Upper lobe of left lung (tissue), 6 donors: ENCODE data around the gene MOB2. TPM values are rescaled to one million over a fixed set of nuclear protein-coding genes. Genes with fewer than 3 reads are reported as not detected.
A peak's percentile ranks its signal among the peaks of the same experiment; 100 is the strongest.

ENCODE experiments used
- ATAC-seq, 2 donors: fragments of 200-7000 bp; cut with Tn5 transposase; one replicate each; pipeline ENCODE4 v1.9.1; 2022; ENCODE audit warnings: mild to moderate bottlenecking in 2 of 2, moderate library complexity in 2 of 2; ENCODE audit not compliant: low FRiP score in 2 of 2
- DNase-seq, 2 donors: peaks; one replicate each; pipeline ENCODE4 v3.0.0-alpha.2; 2019 to 2020
- H3K27ac ChIP-seq, 4 donors: fragments of 200-600 bp; sonication (generic); one replicate each; pipeline ENCODE4 v1.5.1; 2016 to 2019
- H3K27me3 ChIP-seq, 4 donors: fragments of 200-600 bp; sonication (generic); one replicate each; pipeline ENCODE4 v1.5.1; 2017 to 2019
- H3K36me3 ChIP-seq, 4 donors: fragments of 200-600 bp; sonication (generic); one replicate each; pipeline ENCODE4 v1.5.1; 2016 to 2019
- H3K4me1 ChIP-seq, 4 donors: fragments of 200-600 bp; sonication (generic); one replicate each; pipeline ENCODE4 v1.5.1; 2018 to 2019
- H3K4me3 ChIP-seq, 4 donors: fragments of 200-600 bp; sonication (generic); one replicate each; pipeline ENCODE4 v1.5.1; 2017 to 2019; ENCODE audit warnings: mild to moderate bottlenecking in 2 of 4, moderate library complexity in 1 of 4
- H3K9me3 ChIP-seq, 4 donors: fragments of 200-600 bp; sonication (generic); one replicate each; pipeline ENCODE4 v1.5.1; 2018 to 2019
- CTCF ChIP-seq, 6 experiments: fragments of 450-650 bp in 4 of 6; fragments of 200-600 bp in 2 of 6; sonication (generic) in 2 of 6; IDR thresholded peaks; one replicate each; pipeline ENCODE4 v1.5.1; 2016 to 2019; ENCODE audit warnings: antibody characterized with exemption in 6 of 6
- EP300 ChIP-seq, 4 donors: sonication (generic); formaldehyde crosslinking; IDR thresholded peaks; one replicate each; pipeline ENCODE4 v1.5.1; 2017; ENCODE audit warnings: antibody characterized with exemption in 4 of 4, control low read depth in 2 of 4
- POLR2A ChIP-seq, 4 donors: fragments of 450-650 bp; IDR thresholded peaks; one replicate each; pipeline ENCODE4 v1.5.1; 2016 to 2017; ENCODE audit warnings: antibody characterized with exemption in 4 of 4, mild to moderate bottlenecking in 2 of 4
- POLR2AphosphoS5 ChIP-seq, 2 donors: sonication (generic); formaldehyde crosslinking; IDR thresholded peaks; one replicate each; pipeline ENCODE4 v1.5.1; 2017; ENCODE audit warnings: antibody characterized with exemption in 2 of 2
- WGBS, 2 donors: methylation state at CpG; one replicate each; pipeline ENCODE4 v1.1.5; 2017 to 2018; 5-methylcytosine and 5-hydroxymethylcytosine counted together
- total RNA-seq, 6 donors: library from RNA; depleted of rRNA in 4 of 6; stranded (reverse); fragments of >200 nt in 4 of 6; gene quantifications; one replicate each; pipeline versions ENCODE4 v1.1.0 to v1.2.1, GENCODE V29; 2016 to 2021
- donor health status: DM: no; HTN: no; CAD: no; lungs with moderate emphysema.
- donor health status: DM: no; HTN: yes; CAD: no; lungs with severe emphysema.

MOB2 gene
- total RNA-seq, 6 donors from 2014 or later = 34.7 to 72.3 (median 49.5) TPM

DNA sequence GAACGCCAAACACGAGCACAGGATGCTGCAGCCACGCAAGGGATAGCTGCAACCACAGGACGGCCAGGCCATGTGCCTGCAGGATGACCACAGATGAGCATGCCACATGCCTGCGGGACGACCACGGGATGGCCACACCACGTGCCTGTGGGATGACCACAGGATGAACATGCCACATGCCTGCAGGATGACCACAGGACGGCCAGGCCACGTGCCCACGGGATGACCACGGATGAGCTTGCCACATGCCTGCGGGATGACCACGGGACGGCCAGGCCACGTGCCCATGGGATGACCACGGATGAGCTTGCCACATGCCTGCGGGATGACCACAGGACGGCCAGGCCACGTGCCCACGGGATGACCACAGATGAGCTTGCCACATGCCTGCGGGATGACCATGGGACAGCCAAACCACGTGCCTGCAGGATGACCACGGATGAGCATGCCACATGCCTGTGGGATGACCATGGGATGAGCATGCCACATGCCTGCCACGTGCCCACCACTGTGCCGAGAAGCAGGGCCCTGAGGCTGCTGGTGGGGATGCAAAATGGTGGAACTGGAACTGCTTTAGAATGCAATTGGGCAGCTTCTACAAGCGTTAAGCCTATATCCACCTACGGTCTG, 12.8 kb upstream of the MOB2 start:
- TF ChIP-seq CTCF (IDR thresholded peaks at IDR 0.05) (no peak), EP300 (IDR thresholded peaks at IDR 0.05) (no peak), POLR2AphosphoS5 (IDR thresholded peaks at IDR 0.05) (no peak), POLR2A (IDR thresholded peaks at IDR 0.05) (no peak)
- Histone ChIP-seq H3K27me3 (no peaks in the 10 kb centered on the region), H3K4me1 (peaks cover 32 to 47% (median 35%) of the 10 kb centered on the region in 4 donors), H3K9me3 (no peaks in the 10 kb centered on the region), H3K4me3 (no peak overlapping the region), H3K36me3 (peaks cover 0 to 7% (median 1%) of the 10 kb centered on the region in 4 donors), H3K27ac (no peak overlapping the region)
- WGBS, 2 donors = 87 to 93% methylated on average over 20 to 27 of the region's 28 CpGs
- ATAC-seq (no peak), DNase-seq (peak in 1 of 2 donors; percentile 76)

GRCh38 chr11:1498262-1498661, 11.7 kb upstream of the MOB2 start:
- 94 to 95% methylated on average over 12 to 13 of the region's 13 CpGs for whole genome bisulfite sequencing, 2 donors
- H3K4me1 ChIP-seq = peaks cover 25 to 36% (median 28%) of the 10 kb centered on the region in 4 donors
- H3K9me3 ChIP-seq = no peaks in the 10 kb centered on the region
- TF ChIP-seq POLR2A (IDR thresholded peaks at IDR 0.05) (no peak), POLR2AphosphoS5 (IDR thresholded peaks at IDR 0.05) (no peak), EP300 (IDR thresholded peaks at IDR 0.05) (no peak), CTCF (IDR thresholded peaks at IDR 0.05) (no peak)
- H3K27ac ChIP-seq = no peak overlapping the region
- no peaks in the 10 kb centered on the region for H3K27me3 ChIP-seq
- H3K36me3 ChIP-seq = peaks cover 0 to 7% (median 1%) of the 10 kb centered on the region in 4 donors
- no peak for DNase-seq
- H3K4me3 ChIP-seq = no peak overlapping the region
- no peak for ATAC-seq

- peaks cover 0 to 7% (median 1%) of the 10 kb centered on the region in 4 donors for H3K36me3 ChIP-seq
- H3K27me3 ChIP-seq = no peaks in the 10 kb centered on the region
- H3K27ac ChIP-seq = peak overlapping the region in 1 of 4 donors; percentile 6
- TF ChIP-seq POLR2A (IDR thresholded peaks at IDR 0.05) (no peak), CTCF (IDR thresholded peaks at IDR 0.05) (no peak), EP300 (IDR thresholded peaks at IDR 0.05) (no peak), POLR2AphosphoS5 (IDR thresholded peaks at IDR 0.05) (no peak)
- H3K4me3 ChIP-seq = no peak overlapping the region
- H3K4me1 ChIP-seq = peaks cover 19 to 29% (median 26%) of the 10 kb centered on the region in 4 donors
- ATAC-seq (no peak), DNase-seq (no peak)
- H3K9me3 ChIP-seq = no peaks in the 10 kb centered on the region
- 74 to 75% methylated on average over 5 of the region's 5 CpGs for WGBS, 2 donors
Observed at GRCh38 chr11:1497600-1497999, 11.0 kb upstream of the MOB2 start.

DNA sequence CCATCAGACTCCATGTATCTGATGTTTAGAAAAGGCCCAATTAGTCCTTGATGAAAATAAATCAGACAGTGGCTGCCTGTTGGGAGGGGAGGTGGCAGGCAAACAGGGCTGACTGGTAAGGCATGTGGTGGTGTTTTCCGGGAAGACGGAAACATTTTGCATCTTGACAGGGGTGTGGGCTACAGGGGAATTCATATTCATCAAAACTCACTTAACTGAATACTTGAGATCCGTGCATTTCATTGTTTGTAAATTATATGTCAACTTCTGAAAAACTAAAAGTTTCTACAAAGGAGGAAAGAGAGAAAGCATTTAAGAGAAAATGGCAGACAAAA, 10.1 kb upstream of the MOB2 start:
- ATAC-seq (no peak), DNase-seq (no peak)
- Histone ChIP-seq H3K4me1 (peaks cover 17 to 26% (median 25%) of the 10 kb centered on the region in 4 donors), H3K4me3 (no peak overlapping the region), H3K27ac (no peak overlapping the region), H3K27me3 (no peaks in the 10 kb centered on the region), H3K36me3 (peaks cover 0 to 7% (median 1%) of the 10 kb centered on the region in 4 donors), H3K9me3 (no peaks in the 10 kb centered on the region)
- TF ChIP-seq EP300 (IDR thresholded peaks at IDR 0.05) (no peak), POLR2AphosphoS5 (IDR thresholded peaks at IDR 0.05) (no peak), CTCF (IDR thresholded peaks at IDR 0.05) (no peak), POLR2A (IDR thresholded peaks at IDR 0.05) (no peak)
- 61 to 63% methylated on average over 3 of the region's 3 CpGs for WGBS, 2 donors
